ENCODE data around the gene ETV1. TPM values are rescaled to one million over a fixed set of nuclear protein-coding genes. Genes with fewer than 3 reads are reported as not detected.
A peak's percentile ranks its signal among the peaks of the same experiment; 100 is the strongest.
"Not testable (repeated sequence)": the region's sequence is repeated elsewhere in the genome, so short reads cannot be mapped to it uniquely, and the experiment has no call there.

Gene ETV1
- total RNA-seq, 6 experiments from 2014 or later, result 3.3 to 8.2 (median 5.6) TPM

GRCh38 chr7:13920053-13920697 is 69.3 kb downstream of the ETV1 start:
- H3K4me1 ChIP-seq, result no peaks in the 10 kb centered on the region
- no peaks in the 10 kb centered on the region for H3K36me3 ChIP-seq
- peak in 3 of 4 donors; percentile 10 to 51 (median 28) for ATAC-seq
- H3K27me3 ChIP-seq, result no peaks in the 10 kb centered on the region
- H3K9me3 ChIP-seq, result no peaks in the 10 kb centered on the region
- H3K27ac ChIP-seq, result no peak overlapping the region
- no peak overlapping the region for H3K4me3 ChIP-seq
- intact Hi-C loops (cut with DNase I), result no loop called here
- WGBS (ENCODE audit: insufficient coverage, low coverage, low lambda C conversion rate, missing lambda C conversion rate), result 25% methylated on average over 1 of the region's 1 CpG
- DNase-seq, result no peak
- no peak for TF ChIP-seq POLR2A (IDR thresholded peaks at IDR 0.05)
- TF ChIP-seq CTCF (IDR thresholded peaks at IDR 0.05), result no peak

- DNase-seq; H3K9me3 ChIP-seq; H3K36me3 ChIP-seq; H3K27me3 ChIP-seq; ATAC-seq; H3K4me1 ChIP-seq; H3K4me3 ChIP-seq; intact Hi-C loops (cut with DNase I); H3K27ac ChIP-seq: not testable (repeated sequence)
- 95% methylated on average over 3 of the region's 3 CpGs for WGBS (ENCODE audit: insufficient coverage, low coverage, low lambda C conversion rate, missing lambda C conversion rate)
These were observed 71.1 kb downstream of the ETV1 start for GRCh38 chr7:13918333-13918732.

- ATAC-seq; DNase-seq; H3K4me1 ChIP-seq; H3K4me3 ChIP-seq; H3K27me3 ChIP-seq; intact Hi-C loops (cut with DNase I); H3K9me3 ChIP-seq; H3K36me3 ChIP-seq; H3K27ac ChIP-seq: not testable (repeated sequence)
- 89% methylated on average over 7 of the region's 7 CpGs for WGBS (ENCODE audit: insufficient coverage, low coverage, low lambda C conversion rate, missing lambda C conversion rate)
These were observed 72.4 kb downstream of the ETV1 start for GRCh38 chr7:13917103-13917502.

- DNase-seq (no peak), ATAC-seq (no peak)
- intact Hi-C loops (cut with DNase I), result no loop called here
- Histone ChIP-seq H3K4me1 (no peaks in the 10 kb centered on the region), H3K9me3 (no peaks in the 10 kb centered on the region), H3K27me3 (no peaks in the 10 kb centered on the region), H3K4me3 (no peak overlapping the region), H3K36me3 (no peaks in the 10 kb centered on the region), H3K27ac (no peak overlapping the region)
- 45% methylated on average over 2 of the region's 2 CpGs for WGBS (ENCODE audit: insufficient coverage, low coverage, low lambda C conversion rate, missing lambda C conversion rate)
- TF ChIP-seq CTCF (IDR thresholded peaks at IDR 0.05) (no peak), POLR2A (IDR thresholded peaks at IDR 0.05) (no peak)
These were observed 73.6 kb downstream of the ETV1 start for GRCh38 chr7:13915891-13916290.

- DNase-seq (no peak), ATAC-seq (peak in 1 of 4 donors; percentile 23)
- H3K4me1 ChIP-seq, result no peaks in the 10 kb centered on the region
- intact Hi-C loops (cut with DNase I), result no loop called here
- H3K27ac ChIP-seq, result no peak overlapping the region
- H3K9me3 ChIP-seq, result no peaks in the 10 kb centered on the region
- H3K4me3 ChIP-seq, result no peak overlapping the region
- no peaks in the 10 kb centered on the region for H3K27me3 ChIP-seq
- 68% methylated on average over 4 of the region's 4 CpGs for WGBS (ENCODE audit: insufficient coverage, low coverage, low lambda C conversion rate, missing lambda C conversion rate)
- no peaks in the 10 kb centered on the region for H3K36me3 ChIP-seq
- TF ChIP-seq CTCF (IDR thresholded peaks at IDR 0.05), result no peak
- no peak for TF ChIP-seq POLR2A (IDR thresholded peaks at IDR 0.05)
These were observed 76.7 kb downstream of the ETV1 start for GRCh38 chr7:13912715-13913278.

Measured in right lobe of liver (tissue), 6 donors.